ENCODE results near the gene FAM222B.

FAM222B gene

DNA sequence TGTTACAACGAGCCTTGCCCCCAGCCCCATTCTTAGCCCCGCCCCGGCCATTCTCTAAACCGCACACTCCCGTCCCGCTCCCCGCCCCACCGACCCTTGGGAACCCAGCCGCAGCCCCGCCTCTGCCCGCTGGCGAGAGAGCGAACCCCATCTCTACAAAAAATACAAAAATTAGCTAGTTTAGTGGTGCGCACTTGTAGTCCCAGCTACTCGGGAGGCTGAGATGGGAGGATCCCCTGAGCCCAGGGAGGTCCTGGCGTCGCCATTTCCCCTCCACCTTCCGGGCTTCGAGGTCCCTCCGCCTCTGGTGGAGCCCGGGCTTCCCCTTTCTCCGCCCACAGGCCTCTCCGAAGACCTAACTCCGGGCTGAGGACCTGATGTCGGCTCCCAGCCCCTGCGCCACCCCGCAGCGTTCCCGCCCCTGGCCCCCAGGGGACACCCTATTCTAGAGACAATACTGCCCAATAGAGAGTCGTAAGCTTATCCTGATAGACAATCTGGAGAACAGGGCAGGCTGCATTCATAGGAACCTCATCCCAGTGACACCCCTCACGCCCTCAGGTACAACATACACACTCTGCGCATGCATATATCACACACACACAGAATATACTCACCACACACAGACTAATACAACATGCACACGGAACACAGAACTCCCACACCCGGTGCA is 130.4 kb downstream of the FAM222B start:
- peak; percentile 77 to 91 (median 88) for DNase-seq

- DNase-seq: peak in 1 of 4 experiments; percentile 15
Measured at GRCh38 chr17:28711723-28712031, 130.9 kb downstream of the FAM222B start, which contains the start of gene PROCA1. Gene PROCA1 (minus strand): TSS chr17:28711888. CDS start chr17:28711660, 228 bp downstream.

DNA sequence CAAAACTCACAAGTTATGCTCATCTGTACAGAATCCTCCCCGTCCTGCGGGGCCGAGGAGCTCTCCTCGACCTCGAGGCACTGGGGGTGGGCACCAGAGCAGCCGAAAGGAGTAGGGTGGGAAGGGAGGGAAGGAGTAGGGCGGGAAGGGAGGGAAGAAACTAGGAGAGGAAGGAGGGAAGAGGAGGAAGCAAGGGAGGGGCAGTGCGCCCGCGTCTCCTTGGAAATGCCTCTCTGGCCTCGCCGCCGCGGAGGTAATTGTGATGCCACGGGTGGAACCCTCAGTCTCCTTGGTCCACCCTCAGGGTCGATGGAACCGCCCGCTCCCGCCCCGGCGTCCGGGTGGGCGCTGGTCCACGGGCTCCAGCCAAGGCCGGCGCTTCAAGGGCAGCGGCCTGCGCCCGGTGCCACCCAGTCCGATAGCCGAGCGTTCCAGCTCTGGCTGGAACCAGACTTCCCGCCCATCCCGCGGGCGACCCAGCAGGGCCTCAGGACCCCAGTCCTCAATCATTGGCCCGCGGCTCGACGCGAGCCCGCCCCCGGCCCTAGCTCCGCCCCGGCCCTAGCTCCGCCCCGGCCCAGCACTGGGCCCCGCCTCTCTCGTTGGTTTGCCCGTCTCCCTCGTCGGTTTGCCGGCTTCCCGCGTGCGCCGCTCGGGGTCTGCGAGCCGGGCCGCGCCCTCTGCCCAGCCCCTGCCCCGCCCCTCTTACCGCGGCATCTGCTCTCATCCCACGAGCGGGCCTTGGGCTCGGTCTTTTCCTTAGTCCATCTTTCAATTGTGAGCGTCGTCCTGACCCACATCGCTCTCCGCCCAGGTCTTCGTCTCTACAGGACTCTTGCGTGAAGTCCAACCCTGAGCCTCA is 131.5 kb downstream of the FAM222B start:
- DNase-seq: peak; percentile 86 to 94 (median 92)

GRCh38 chr17:28707339-28707720 is 135.3 kb downstream of the FAM222B start:
- DNase-seq: no peak

GRCh38 chr17:28706471-28707338 is 135.9 kb downstream of the FAM222B start:
- DNase-seq: no peak
